Measurements from ENCODE around the gene FRMD6. TPM values are rescaled to one million over a fixed set of nuclear protein-coding genes. Genes with fewer than 3 reads are reported as not detected.

Gene FRMD6
- total RNA-seq, 4 donors from 2014 or later, result 13.5 to 25.7 (median 19.3) TPM

GRCh38 chr14:51661504-51661903 is 9.8 kb downstream of the FRMD6 start:
- DNase-seq (ENCODE audit: low spot score) (no peak), ATAC-seq (ENCODE audit: low FRiP score) (no peak)
- no peak for TF ChIP-seq CTCF (IDR thresholded peaks at IDR 0.05)

- TF ChIP-seq CTCF (IDR thresholded peaks at IDR 0.05), result no peak
- ATAC-seq (ENCODE audit: low FRiP score), result no peak
- no peak for DNase-seq (ENCODE audit: low spot score)
These were observed 12.1 kb downstream of the FRMD6 start for GRCh38 chr14:51663783-51664326.

GRCh38 chr14:51666070-51666469 is 14.4 kb downstream of the FRMD6 start:
- DNase-seq (ENCODE audit: low spot score) (no peak), ATAC-seq (ENCODE audit: low FRiP score) (no peak)
- no peak for TF ChIP-seq CTCF (IDR thresholded peaks at IDR 0.05)

GRCh38 chr14:51666826-51667225 is 15.1 kb downstream of the FRMD6 start:
- DNase-seq (ENCODE audit: low spot score) (no peak), ATAC-seq (ENCODE audit: low FRiP score) (no peak)
- no peak for TF ChIP-seq CTCF (IDR thresholded peaks at IDR 0.05)

- TF ChIP-seq CTCF (IDR thresholded peaks at IDR 0.05), result no peak
- ATAC-seq (ENCODE audit: low FRiP score), result no peak
- no peak for DNase-seq (ENCODE audit: low spot score)
These were observed 17.2 kb downstream of the FRMD6 start for GRCh38 chr14:51668870-51669269.

GRCh38 chr14:51674294-51675002 is 22.7 kb downstream of the FRMD6 start:
- ATAC-seq (ENCODE audit: low FRiP score), result no peak
- no peak for TF ChIP-seq CTCF (IDR thresholded peaks at IDR 0.05)

GRCh38 chr14:51676549-51676948 is 24.8 kb downstream of the FRMD6 start:
- ATAC-seq (ENCODE audit: low FRiP score), result peak; percentile 75
- no peak for DNase-seq (ENCODE audit: low spot score)
- TF ChIP-seq CTCF (IDR thresholded peaks at IDR 0.05), result no peak

More at GRCh38 chr14:51674294-51675002, 22.7 kb downstream of the FRMD6 start:
- no peak for DNase-seq (ENCODE audit: low spot score)
